CD4-positive, alpha-beta memory T cell (primary cell): ENCODE measurements around the gene KATNBL1. TPM values are rescaled to one million over a fixed set of nuclear protein-coding genes. Genes with fewer than 3 reads are reported as not detected.

ENCODE experiments used
- CTCF ChIA-PET: fragments of 350-600 bp; sonication (Branson Sonifier 250); formaldehyde crosslinking; loops from one replicate; lab custom pipeline; 2021; ENCODE audit warnings: inconsistent platforms; ENCODE audit not compliant: partially characterized antibody; lab: Charles Lee
- POLR2A ChIA-PET: fragments of 350-600 bp; sonication (Branson Sonifier 250); formaldehyde crosslinking; loops from one replicate; lab custom pipeline; 2021; ENCODE audit not compliant: partially characterized antibody; lab: Charles Lee
- DNase-seq, 5 donors: peaks; one replicate each; pipeline versions ENCODE4 v3.0.0 to v3.0.0-alpha.2; 2020 to 2022; ENCODE audit warnings: mixed read lengths in 1 of 5
- H3K27ac ChIP-seq: one replicate; pipeline ENCODE4 v1.7.0; 2013; ENCODE audit warnings: low read depth, low read length
- H3K27me3 ChIP-seq: 2 replicates; pipeline ENCODE4 v1.7.0; 2013; ENCODE audit warnings: mild to moderate bottlenecking, low read length, moderate library complexity; ENCODE audit not compliant: insufficient read depth
- H3K36me3 ChIP-seq: 2 replicates; pipeline ENCODE4 v1.7.0; 2013; ENCODE audit warnings: mild to moderate bottlenecking, low read length, moderate library complexity; ENCODE audit not compliant: insufficient read depth
- H3K4me1 ChIP-seq: 2 replicates; pipeline ENCODE4 v1.7.0; 2013; ENCODE audit warnings: mild to moderate bottlenecking, low read length, moderate library complexity; ENCODE audit not compliant: insufficient read depth
- H3K4me3 ChIP-seq, 2 donors: one replicate each; pipeline ENCODE4 v1.7.0; 2013; ENCODE audit warnings: low read length in 2 of 2, mild to moderate bottlenecking in 1 of 2
- H3K9me3 ChIP-seq, 2 donors: one replicate each; pipeline ENCODE4 v1.7.0; 2013; ENCODE audit warnings: low read length in 2 of 2, control low read depth in 1 of 2; ENCODE audit not compliant: control insufficient read depth in 1 of 2
- H3K27ac Mint-ChIP-seq, 7 donors: one replicate each; pipeline ENCODE4 v1.8.0; 2020 to 2021; ENCODE audit warnings: mixed read lengths in 7 of 7, mild to moderate bottlenecking in 6 of 7, inconsistent platforms in 3 of 7, moderate library complexity in 3 of 7
- H3K27me3 Mint-ChIP-seq, 2 donors: one replicate each; pipeline ENCODE4 v1.8.0; 2020 to 2021; ENCODE audit warnings: mixed read lengths in 2 of 2
- H3K36me3 Mint-ChIP-seq, 2 donors: one replicate each; pipeline ENCODE4 v1.8.0; 2020 to 2021; ENCODE audit warnings: mixed read lengths in 2 of 2, inconsistent platforms in 1 of 2, mild to moderate bottlenecking in 1 of 2
- H3K4me1 Mint-ChIP-seq, 4 donors: one replicate each; pipeline ENCODE4 v1.8.0; 2020 to 2021; ENCODE audit warnings: mixed read lengths in 4 of 4, mild to moderate bottlenecking in 1 of 4
- H3K4me3 Mint-ChIP-seq, 8 donors: one replicate each; pipeline ENCODE4 v1.8.0; 2020 to 2021; ENCODE audit warnings: mixed read lengths in 8 of 8, mild to moderate bottlenecking in 7 of 8, moderate library complexity in 6 of 8, inconsistent platforms in 3 of 8
- H3K9me3 Mint-ChIP-seq, 8 donors: one replicate each; pipeline ENCODE4 v1.8.0; 2020 to 2021; ENCODE audit warnings: mixed read lengths in 8 of 8, mild to moderate bottlenecking in 5 of 8, inconsistent platforms in 3 of 8, moderate library complexity in 1 of 8
- intact Hi-C: fragments of 100-400 bp; cut with micrococcal nuclease; formaldehyde crosslinking; loops from one replicate; pipeline ENCODE4 v1.15.1; 2023
- polyA plus RNA-seq, 2 donors: library from polyadenylated mRNA; unstranded; fragments of 300-500 nt; fragmentation: Illumina TruSeq; gene quantifications; one replicate each; pipeline ENCODE4 v1.2.3, GENCODE V29; 2021
- total RNA-seq, 2 experiments: library from RNA; stranded (reverse); gene quantifications; one replicate each; pipeline ENCODE4 v1.2.3, GENCODE V29; 2021

KATNBL1 gene
- total and polyA plus RNA-seq, 4 experiments from 2014 or later: 34.7 to 45.8 (median 37.1) TPM

DNA sequence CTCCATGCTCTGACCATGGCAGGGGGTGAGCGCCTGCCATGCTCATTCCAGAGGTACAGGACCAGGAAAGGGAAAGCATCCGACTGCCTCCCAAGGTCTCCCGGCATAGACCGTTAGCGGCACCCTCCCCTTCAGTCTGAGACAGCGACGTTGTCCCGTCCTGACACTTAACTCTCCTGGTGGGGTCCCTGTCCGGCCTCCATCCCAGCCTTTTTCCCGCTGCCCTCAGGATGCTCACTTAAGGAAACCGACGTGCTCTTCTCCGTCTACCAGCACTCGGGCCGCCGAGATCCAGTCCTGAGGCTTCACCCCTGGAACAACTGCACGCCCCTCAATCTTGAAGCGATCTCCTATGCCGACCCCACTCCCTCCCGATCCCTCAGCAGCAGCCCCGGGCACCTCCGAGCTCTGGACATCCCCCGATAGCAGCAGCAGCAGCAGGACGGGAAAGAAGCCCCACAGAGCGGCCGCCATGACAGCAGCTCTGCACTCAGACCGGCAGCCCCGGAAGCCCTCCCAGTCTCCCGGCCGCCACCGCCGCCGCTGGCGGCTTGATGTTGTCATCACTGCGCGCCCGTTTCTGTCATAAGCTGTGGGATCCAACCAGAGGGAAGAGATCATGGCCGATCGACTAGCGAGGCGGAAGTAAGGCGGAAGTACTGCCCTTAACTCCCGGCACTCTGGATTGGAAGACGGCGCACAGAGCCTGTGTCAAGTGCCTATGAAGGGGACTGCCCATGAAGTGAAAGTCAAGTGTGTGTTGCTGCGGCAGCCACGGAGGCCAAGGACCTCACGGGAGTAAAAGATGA lies 108.3 kb downstream of the KATNBL1 start, which contains the start of the genes EMC7 and PGBD4:
Gene EMC7, minus strand, starts transcription at position 497 of the 809 bp plus-strand sequence. Its CDS starts 23 bp downstream, at position 474.
Gene PGBD4, plus strand, starts transcription at position 718 of the 809 bp plus-strand sequence. CDS start 449 bp downstream, outside the sequence.
- peaks cover 5 to 28% of the 10 kb centered on the region in 2 donors for H3K36me3 Mint-ChIP-seq
- H3K9me3 Mint-ChIP-seq: peaks cover 0 to 6% (median 3%) of the 10 kb centered on the region in 8 donors
- Histone ChIP-seq H3K4me3 (peak within 1 kb of the TSS; percentile 94 to 97), H3K36me3 (no peaks in the 10 kb centered on the region), H3K27ac (peak within 1 kb of the TSS; percentile 85), H3K4me1 (peaks cover 37% of the 10 kb centered on the region), H3K9me3 (no peaks in the 10 kb centered on the region), H3K27me3 (no peaks in the 10 kb centered on the region)
- H3K4me1 Mint-ChIP-seq: peaks cover 16 to 52% (median 36%) of the 10 kb centered on the region in 4 donors
- H3K27me3 Mint-ChIP-seq: peaks cover 0 to 1% of the 10 kb centered on the region in 2 donors
- peak within 1 kb of the TSS; percentile 92 to 100 (median 100) for H3K4me3 Mint-ChIP-seq
- peak within 1 kb of the TSS; percentile 94 to 100 (median 99) for H3K27ac Mint-ChIP-seq
- ChIA-PET CTCF (interaction anchor here (0.9 to 2.1 kb wide), 5 partner anchors 106 to 486 kb away, joined by 3 to 7 read pairs (median 5); partner anchors contain the start of genes EMC4 and KATNBL1), POLR2A (interaction anchor here (0.5 to 2.8 kb wide), 17 partner anchors 10 to 887 kb away, joined by 3 to 34 read pairs (median 5); partner anchors contain the start of genes AQR, AVEN, EMC4 and GOLGA8B)
- intact Hi-C loops: loop anchor here (1.0 to 5.0 kb wide), 10 partner anchors 39 to 1446 kb away; partner anchors contain the start of genes AQR, DPH6, EMC4 and KATNBL1
- DNase-seq: peak; percentile 99 to 100 (median 99)

DNA sequence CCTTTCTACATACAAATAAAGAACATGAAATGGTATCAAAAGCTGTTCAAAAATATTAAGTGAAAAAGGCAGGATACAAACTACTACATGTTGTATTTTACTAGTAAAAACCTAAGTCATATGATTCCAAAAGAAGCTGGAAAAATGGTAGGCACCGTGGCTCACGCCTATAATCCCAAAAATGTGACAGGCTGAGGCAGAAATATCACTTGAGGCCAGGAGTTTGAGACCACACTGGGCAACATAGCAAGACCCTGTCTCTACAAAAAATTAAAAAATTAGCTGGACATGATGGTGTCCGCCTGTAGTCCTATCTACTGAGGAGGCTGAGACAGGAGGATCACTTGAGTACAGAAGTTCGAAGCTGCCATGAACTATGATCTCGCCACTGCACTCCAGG lies 110.0 kb downstream of the KATNBL1 start:
- no peak for DNase-seq
- Histone ChIP-seq H3K4me1 (peaks cover 37% of the 10 kb centered on the region), H3K9me3 (no peaks in the 10 kb centered on the region), H3K4me3 (no peak overlapping the region), H3K36me3 (peaks cover 4% of the 10 kb centered on the region), H3K27ac (peak overlapping the region; percentile 85), H3K27me3 (no peaks in the 10 kb centered on the region)
- peaks cover 17 to 55% (median 38%) of the 10 kb centered on the region in 4 donors for H3K4me1 Mint-ChIP-seq
- H3K36me3 Mint-ChIP-seq: peaks cover 4 to 29% of the 10 kb centered on the region in 2 donors
- peak overlapping the region; percentile 15 to 100 (median 52) for H3K4me3 Mint-ChIP-seq
- peak overlapping the region in 6 of 7 donors; percentile 25 to 100 (median 70) for H3K27ac Mint-ChIP-seq
- peaks cover 0 to 6% (median 1%) of the 10 kb centered on the region in 8 donors for H3K9me3 Mint-ChIP-seq
- ChIA-PET POLR2A (interaction anchor here (0.6 kb wide), 1 partner anchor 68 kb away, joined by 3 read pairs; no protein-coding TSS in a partner anchor), CTCF (interaction anchor here (0.9 to 4.2 kb wide), 2 partner anchors 110 to 243 kb away, joined by 7 to 16 read pairs; partner anchors contain the start of genes KATNBL1, NOP10 and NUTM1)
- intact Hi-C loops: loop anchor here (2.0 to 5.0 kb wide), 3 partner anchors 37 to 1447 kb away; partner anchors contain the start of gene DPH6
- peaks cover 0 to 1% of the 10 kb centered on the region in 2 donors for H3K27me3 Mint-ChIP-seq

Other genes with a start within 250 kb of the KATNBL1 start
- gene CHRM5, start 241.6 kb downstream of the KATNBL1 start, total RNA-seq: not detected
- gene CHRM5, start 241.6 kb downstream of the KATNBL1 start, polyA plus RNA-seq: under 1 TPM in 1 of 2 donors, not detected in 1; 0.06 TPM
- gene AVEN, start 170.9 kb downstream of the KATNBL1 start, total RNA-seq: 1 to 10 TPM; 7.1 to 7.8 TPM
- 10 to 100 TPM; 12.0 to 12.6 TPM for gene AVEN, start 170.9 kb downstream of the KATNBL1 start, polyA plus RNA-seq
- gene EMC7, start 108.2 kb downstream of the KATNBL1 start, total RNA-seq: 10 to 100 TPM; 38.3 to 47.8 TPM
- gene EMC7, start 108.2 kb downstream of the KATNBL1 start, polyA plus RNA-seq: 100 to 1,000 TPM; 115 to 167 TPM
- gene PGBD4, start 108.0 kb downstream of the KATNBL1 start, total RNA-seq: 1 to 10 TPM; 4.7 to 4.9 TPM
- under 1 TPM; 0.37 to 0.62 TPM for gene PGBD4, start 108.0 kb downstream of the KATNBL1 start, polyA plus RNA-seq
- 10 to 100 TPM; 69.5 to 72.0 TPM for gene EMC4, start 14.9 kb upstream of the KATNBL1 start, total RNA-seq
- 100 to 1,000 TPM; 172 to 231 TPM for gene EMC4, start 14.9 kb upstream of the KATNBL1 start, polyA plus RNA-seq
- gene SLC12A6, start 127.7 kb upstream of the KATNBL1 start, total RNA-seq: 10 to 100 TPM; 71.3 to 72.0 TPM
- gene SLC12A6, start 127.7 kb upstream of the KATNBL1 start, polyA plus RNA-seq: 1 to 10 TPM; 1.8 to 8.1 TPM
- 10 to 100 TPM; 73.5 to 77.2 TPM for gene NOP10, start 133.0 kb upstream of the KATNBL1 start, total RNA-seq
- 100 to 1,000 TPM; 298 to 318 TPM for gene NOP10, start 133.0 kb upstream of the KATNBL1 start, polyA plus RNA-seq
- gene NUTM1, start 133.2 kb upstream of the KATNBL1 start, total RNA-seq: not detected
- gene NUTM1, start 133.2 kb upstream of the KATNBL1 start, polyA plus RNA-seq: not detected
- 100 to 1,000 TPM; 100 to 108 TPM for gene LPCAT4, start 157.1 kb upstream of the KATNBL1 start, total RNA-seq
- gene LPCAT4, start 157.1 kb upstream of the KATNBL1 start, polyA plus RNA-seq: 10 to 100 TPM; 19.0 to 23.4 TPM
- 100 to 1,000 TPM; 188 to 193 TPM for gene GOLGA8A, start 227.7 kb upstream of the KATNBL1 start, total RNA-seq
- gene GOLGA8A, start 227.7 kb upstream of the KATNBL1 start, polyA plus RNA-seq: 1 to 10 TPM; 1.9 to 7.5 TPM